Neural progenitor cell (in vitro differentiated cells): ENCODE data around the gene HABP2.

Experiments used
- EZH2 ChIP-seq: fragments of 200-600 bp; sonication (generic); IDR thresholded peaks from 2 replicates; pipeline ENCODE4 v1.6.1; 2017; ENCODE audit warnings: antibody characterized with exemption, mild to moderate bottlenecking, moderate library complexity
- EZH2phosphoT487 ChIP-seq: fragments of 200-600 bp; sonication (generic); IDR thresholded peaks from 2 replicates; pipeline ENCODE4 v1.6.1; 2017; ENCODE audit warnings: antibody characterized with exemption
- TF ChIP-seq, protein P1 (sequence below): fragments of 200-600 bp; sonication (generic); IDR thresholded peaks from 2 replicates; pipeline ENCODE4 v1.5.1; 2017; ENCODE audit warnings: antibody characterized with exemption, mild to moderate bottlenecking

DNA sequence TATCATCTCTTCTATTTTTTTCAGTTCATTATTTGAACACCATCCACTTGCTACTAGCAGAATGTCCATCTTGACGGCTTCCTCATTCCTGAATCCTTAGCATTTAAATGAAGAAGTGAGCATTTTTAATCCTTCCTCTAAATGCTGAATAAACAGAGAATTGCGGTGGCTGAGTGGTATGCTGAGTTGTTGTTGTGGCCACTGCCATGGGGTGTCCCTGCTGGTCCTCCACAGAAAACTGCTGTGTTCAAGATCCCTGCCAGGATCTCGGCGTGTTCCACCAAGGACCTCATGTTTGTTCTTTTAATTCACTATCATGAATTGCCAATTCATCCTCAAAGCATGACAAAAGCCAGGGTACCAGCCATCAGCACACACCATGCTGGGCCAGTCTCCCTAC is 48.9 kb upstream of the HABP2 start:
- TF ChIP-seq, protein P1, sequence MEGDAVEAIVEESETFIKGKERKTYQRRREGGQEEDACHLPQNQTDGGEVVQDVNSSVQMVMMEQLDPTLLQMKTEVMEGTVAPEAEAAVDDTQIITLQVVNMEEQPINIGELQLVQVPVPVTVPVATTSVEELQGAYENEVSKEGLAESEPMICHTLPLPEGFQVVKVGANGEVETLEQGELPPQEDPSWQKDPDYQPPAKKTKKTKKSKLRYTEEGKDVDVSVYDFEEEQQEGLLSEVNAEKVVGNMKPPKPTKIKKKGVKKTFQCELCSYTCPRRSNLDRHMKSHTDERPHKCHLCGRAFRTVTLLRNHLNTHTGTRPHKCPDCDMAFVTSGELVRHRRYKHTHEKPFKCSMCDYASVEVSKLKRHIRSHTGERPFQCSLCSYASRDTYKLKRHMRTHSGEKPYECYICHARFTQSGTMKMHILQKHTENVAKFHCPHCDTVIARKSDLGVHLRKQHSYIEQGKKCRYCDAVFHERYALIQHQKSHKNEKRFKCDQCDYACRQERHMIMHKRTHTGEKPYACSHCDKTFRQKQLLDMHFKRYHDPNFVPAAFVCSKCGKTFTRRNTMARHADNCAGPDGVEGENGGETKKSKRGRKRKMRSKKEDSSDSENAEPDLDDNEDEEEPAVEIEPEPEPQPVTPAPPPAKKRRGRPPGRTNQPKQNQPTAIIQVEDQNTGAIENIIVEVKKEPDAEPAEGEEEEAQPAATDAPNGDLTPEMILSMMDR, result no peak
- TF ChIP-seq EZH2 (no peak), EZH2phosphoT487 (no peak)
